Stimulated activated CD8-positive, alpha-beta memory T cell treated with anti-CD3 and anti-CD28 coated beads, Interleukin-15, amount 100 ng/mL, for 24 hours (primary cell): ENCODE data around the gene GADD45A.
"Not testable (repeated sequence)": the region's sequence is repeated elsewhere in the genome, so short reads cannot be mapped to it uniquely, and the experiment has no call there.

ENCODE experiments used
- DNase-seq: peaks from one replicate; pipeline ENCODE4 v3.0.0-alpha.2; 2020; ENCODE audit warnings: low read depth

GADD45A gene

GRCh38 chr1:67721650-67722291 lies 36.8 kb downstream of the GADD45A start:
- no peak for DNase-seq

GRCh38 chr1:67722292-67722944 lies 37.4 kb downstream of the GADD45A start:
- DNase-seq = no peak

- DNase-seq = no peak
Observed at GRCh38 chr1:67723126-67723525, 38.1 kb downstream of the GADD45A start.

GRCh38 chr1:67723620-67724019 lies 38.6 kb downstream of the GADD45A start:
- no peak for DNase-seq

GRCh38 chr1:67724928-67725560 lies 40.0 kb downstream of the GADD45A start:
- DNase-seq = no peak

- no peak for DNase-seq
Observed at GRCh38 chr1:67726224-67726623, 41.2 kb downstream of the GADD45A start.

- no peak for DNase-seq
Observed at GRCh38 chr1:67729872-67730271, 44.9 kb downstream of the GADD45A start.

GRCh38 chr1:67730312-67730711 lies 45.3 kb downstream of the GADD45A start:
- DNase-seq = not testable (repeated sequence)

- no peak for DNase-seq
Observed at GRCh38 chr1:67731322-67731721, 46.3 kb downstream of the GADD45A start.

GRCh38 chr1:67732750-67733151 lies 47.8 kb downstream of the GADD45A start:
- DNase-seq = no peak

- no peak for DNase-seq
Observed at GRCh38 chr1:67733681-67734322, 48.8 kb downstream of the GADD45A start.

- DNase-seq = no peak
Observed at GRCh38 chr1:67734323-67734690, 49.3 kb downstream of the GADD45A start.

- no peak for DNase-seq
Observed at GRCh38 chr1:67735206-67735605, 50.2 kb downstream of the GADD45A start.

- DNase-seq = no peak
Observed at GRCh38 chr1:67735806-67736627, 51.0 kb downstream of the GADD45A start.

- DNase-seq = no peak
Observed at GRCh38 chr1:67736750-67737149, 51.7 kb downstream of the GADD45A start.

GRCh38 chr1:67737875-67738274 lies 52.9 kb downstream of the GADD45A start:
- DNase-seq = no peak
